Neural progenitor cell (in vitro differentiated cells): ENCODE measurements around the gene RIPK4. TPM values are rescaled to one million over a fixed set of nuclear protein-coding genes. Genes with fewer than 3 reads are reported as not detected.

Source experiments
- DNase-seq: peaks from one replicate; pipeline ENCODE4 v3.0.0-alpha.2; 2016; ENCODE audit warnings: low spot score
- H2AFZ ChIP-seq: fragments of 200-600 bp; sonication (generic); replicated peaks from 2 replicates; pipeline ENCODE4 v1.6.1; 2016; ENCODE audit warnings: antibody characterized with exemption
- H3F3A ChIP-seq: fragments of 200-600 bp; sonication (generic); 2 replicates; pipeline ENCODE4 v1.6.1; 2016; ENCODE audit warnings: antibody characterized with exemption, low read depth
- H3K27ac ChIP-seq: fragments of 200-600 bp; sonication (generic); 2 replicates; pipeline ENCODE4 v1.5.1; 2016; ENCODE audit warnings: mild to moderate bottlenecking
- H3K27me3 ChIP-seq: fragments of 200-600 bp; sonication (generic); 2 replicates; pipeline ENCODE4 v1.6.1; 2016; ENCODE audit warnings: mild to moderate bottlenecking, moderate library complexity
- H3K36me3 ChIP-seq: fragments of 200-600 bp; sonication (generic); 2 replicates; pipeline ENCODE4 v1.5.1; 2016
- H3K4me1 ChIP-seq: fragments of 200-600 bp; sonication (generic); 2 replicates; pipeline ENCODE4 v1.6.1; 2016; ENCODE audit warnings: mixed run types
- H3K4me2 ChIP-seq: fragments of 200-600 bp; sonication (generic); 2 replicates; pipeline ENCODE4 v1.6.1; 2016
- H3K4me3 ChIP-seq: fragments of 200-600 bp; sonication (generic); 2 replicates; pipeline ENCODE4 v1.5.1; 2016
- H3K79me2 ChIP-seq: fragments of 200-600 bp; sonication (generic); 2 replicates; pipeline ENCODE4 v1.6.1; 2016; ENCODE audit warnings: low read depth
- H3K9ac ChIP-seq: fragments of 200-600 bp; sonication (generic); 2 replicates; pipeline ENCODE4 v1.6.1; 2016
- H3K9me3 ChIP-seq: fragments of 200-600 bp; sonication (generic); 2 replicates; pipeline ENCODE4 v1.5.1; 2016; ENCODE audit warnings: low read depth
- H4K20me1 ChIP-seq: fragments of 200-600 bp; sonication (generic); 2 replicates; pipeline ENCODE4 v1.6.1; 2016; ENCODE audit warnings: low read depth
- H3K27ac Mint-ChIP-seq: 3 replicates; pipeline ENCODE4 v1.8.0; 2021; ENCODE audit warnings: mixed read lengths
- H3K27me3 Mint-ChIP-seq: 2 replicates; pipeline ENCODE4 v1.8.0; 2022; ENCODE audit warnings: low read depth, mild to moderate bottlenecking, inconsistent platforms, moderate library complexity, mixed read lengths; ENCODE audit not compliant: insufficient read depth
- H3K36me3 Mint-ChIP-seq: 3 replicates; pipeline ENCODE4 v1.8.0; 2021; ENCODE audit warnings: mixed read lengths
- H3K4me1 Mint-ChIP-seq: 3 replicates; pipeline ENCODE4 v1.8.0; 2021; ENCODE audit warnings: mixed read lengths
- H3K4me3 Mint-ChIP-seq: 3 replicates; pipeline ENCODE4 v1.8.0; 2021; ENCODE audit warnings: mild to moderate bottlenecking, moderate library complexity, mixed read lengths
- H3K9me3 Mint-ChIP-seq: 3 replicates; pipeline ENCODE4 v1.8.0; 2020; ENCODE audit warnings: mixed read lengths
- CTCF ChIP-seq: fragments of 200-600 bp; sonication (generic); IDR thresholded peaks from 2 replicates; pipeline ENCODE4 v1.5.1; 2017; ENCODE audit warnings: antibody characterized with exemption, mild to moderate bottlenecking
- EZH2 ChIP-seq: fragments of 200-600 bp; sonication (generic); IDR thresholded peaks from 2 replicates; pipeline ENCODE4 v1.6.1; 2017; ENCODE audit warnings: antibody characterized with exemption, mild to moderate bottlenecking, moderate library complexity
- EZH2phosphoT487 ChIP-seq: fragments of 200-600 bp; sonication (generic); IDR thresholded peaks from 2 replicates; pipeline ENCODE4 v1.6.1; 2017; ENCODE audit warnings: antibody characterized with exemption
- total RNA-seq: library from RNA; depleted of rRNA; stranded (reverse); fragments of >200 nt; gene quantifications from 2 replicates; pipeline ENCODE4 v1.2.3, GENCODE V29; 2015; ENCODE audit warnings: low replicate concordance

Gene RIPK4
- total RNA-seq, 1 donor from 2014 or later: 1.3 TPM

GRCh38 chr21:41796476-41797080 is 29.7 kb upstream of the RIPK4 start:
- Histone ChIP-seq H3K27ac (no peak overlapping the region), H3K36me3 (no peaks in the 10 kb centered on the region), H3K9me3 (no peaks in the 10 kb centered on the region), H3F3A (no peaks in the 10 kb centered on the region), H2AFZ (no peak overlapping the region), H3K9ac (no peak overlapping the region), H3K4me3 (no peak overlapping the region), H4K20me1 (no peaks in the 10 kb centered on the region), H3K79me2 (no peaks in the 10 kb centered on the region), H3K27me3 (no peaks in the 10 kb centered on the region), H3K4me1 (no peaks in the 10 kb centered on the region), H3K4me2 (no peak overlapping the region)
- H3K36me3 Mint-ChIP-seq: peaks cover 15% of the 10 kb centered on the region
- peaks cover 5% of the 10 kb centered on the region for H3K27me3 Mint-ChIP-seq
- H3K4me3 Mint-ChIP-seq: no peak overlapping the region
- no peak for TF ChIP-seq CTCF
- no peak for TF ChIP-seq EZH2phosphoT487
- TF ChIP-seq EZH2: no peak
- peaks cover 5% of the 10 kb centered on the region for H3K4me1 Mint-ChIP-seq
- H3K27ac Mint-ChIP-seq: no peak overlapping the region
- peaks cover 16% of the 10 kb centered on the region for H3K9me3 Mint-ChIP-seq
- DNase-seq: no peak

GRCh38 chr21:41795726-41796125 is 28.9 kb upstream of the RIPK4 start:
- no peaks in the 10 kb centered on the region for H3K9me3 ChIP-seq
- H3K36me3 ChIP-seq: no peaks in the 10 kb centered on the region
- H3K4me3 Mint-ChIP-seq: no peak overlapping the region
- no peak overlapping the region for H2AFZ ChIP-seq
- no peak overlapping the region for H3K9ac ChIP-seq
- H3K36me3 Mint-ChIP-seq: peaks cover 11% of the 10 kb centered on the region
- no peak for TF ChIP-seq CTCF
- TF ChIP-seq EZH2phosphoT487: no peak
- no peak for TF ChIP-seq EZH2
- no peak overlapping the region for H3K4me3 ChIP-seq
- peaks cover 5% of the 10 kb centered on the region for H3K27me3 Mint-ChIP-seq
- H3F3A ChIP-seq: no peaks in the 10 kb centered on the region
- H3K27ac Mint-ChIP-seq: no peak overlapping the region
- H3K4me1 Mint-ChIP-seq: peaks cover 5% of the 10 kb centered on the region
- H3K27ac ChIP-seq: no peak overlapping the region
- no peak overlapping the region for H3K4me2 ChIP-seq
- H3K4me1 ChIP-seq: no peaks in the 10 kb centered on the region
- no peaks in the 10 kb centered on the region for H3K27me3 ChIP-seq
- H3K79me2 ChIP-seq: no peaks in the 10 kb centered on the region
- H3K9me3 Mint-ChIP-seq: peaks cover 19% of the 10 kb centered on the region
- DNase-seq: no peak
- H4K20me1 ChIP-seq: no peaks in the 10 kb centered on the region

- no peaks in the 10 kb centered on the region for H3K4me1 ChIP-seq
- H3K9ac ChIP-seq: no peak overlapping the region
- no peak for DNase-seq
- Mint-ChIP-seq H3K27ac (no peak overlapping the region), H3K4me3 (no peak overlapping the region), H3K9me3 (peaks cover 19% of the 10 kb centered on the region), H3K4me1 (peaks cover 5% of the 10 kb centered on the region), H3K27me3 (peaks cover 5% of the 10 kb centered on the region), H3K36me3 (peaks cover 11% of the 10 kb centered on the region)
- H3K4me3 ChIP-seq: no peak overlapping the region
- H4K20me1 ChIP-seq: no peaks in the 10 kb centered on the region
- H3K27me3 ChIP-seq: no peaks in the 10 kb centered on the region
- no peaks in the 10 kb centered on the region for H3F3A ChIP-seq
- H3K36me3 ChIP-seq: no peaks in the 10 kb centered on the region
- H3K4me2 ChIP-seq: no peak overlapping the region
- no peak overlapping the region for H2AFZ ChIP-seq
- no peaks in the 10 kb centered on the region for H3K9me3 ChIP-seq
- no peaks in the 10 kb centered on the region for H3K79me2 ChIP-seq
- no peak overlapping the region for H3K27ac ChIP-seq
- TF ChIP-seq EZH2phosphoT487: no peak
- TF ChIP-seq CTCF: no peak
- TF ChIP-seq EZH2: no peak
Observed at GRCh38 chr21:41794600-41794999, 27.7 kb upstream of the RIPK4 start.
